ENCODE data around the gene C2orf80.
"Not testable (repeated sequence)": the region's sequence is repeated elsewhere in the genome, so short reads cannot be mapped to it uniquely, and the experiment has no call there.

Gene C2orf80

DNA sequence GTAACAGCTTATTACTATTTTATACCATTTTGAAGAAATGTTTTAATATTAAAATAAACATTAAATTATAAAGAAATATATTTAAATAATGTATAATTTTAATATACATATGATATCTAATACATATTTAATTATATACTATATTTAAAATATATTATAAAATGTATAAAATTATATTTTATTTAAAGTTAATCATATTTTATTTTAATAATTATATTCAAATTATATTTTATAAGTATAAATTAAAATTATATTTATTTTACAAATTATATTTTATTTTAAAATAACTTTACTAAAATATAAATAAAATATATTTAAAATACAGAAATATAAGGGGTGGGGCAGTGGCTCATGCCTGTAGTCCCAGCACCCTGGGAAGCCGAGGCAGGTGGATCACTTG lies 67.6 kb downstream of the C2orf80 start:
- Histone ChIP-seq H3K4me1 (no peaks in the 10 kb centered on the region), H3K27me3 (no peaks in the 10 kb centered on the region), H3K4me2 (no peak overlapping the region), H3K36me3 (no peaks in the 10 kb centered on the region), H4K20me1 (no peaks in the 10 kb centered on the region), H3K9ac (no peak overlapping the region), H3K27ac (no peak overlapping the region), H3K9me3 (no peaks in the 10 kb centered on the region), H3K4me3 (no peak overlapping the region)
- TF ChIP-seq Cebpa-rat (IDR thresholded peaks at IDR 0.05): no peak

DNA sequence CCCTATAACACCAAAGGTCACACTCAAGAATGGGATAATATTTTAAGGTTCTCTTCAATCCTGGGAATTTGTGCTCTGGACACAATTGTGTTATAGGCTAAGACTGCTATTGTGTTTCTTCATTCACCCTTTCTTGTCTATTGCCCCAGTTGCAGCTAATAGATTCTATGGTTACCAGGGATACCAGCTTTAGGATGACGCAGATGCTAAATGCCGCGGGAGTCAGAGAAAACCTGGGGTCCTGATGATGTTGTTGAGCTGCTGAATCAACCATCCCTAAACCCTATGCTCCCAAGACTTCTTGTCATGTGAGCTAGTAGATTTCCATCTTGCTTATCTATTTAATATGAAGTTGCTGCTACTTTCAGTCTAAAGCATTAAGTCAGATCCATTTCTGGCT lies 70.9 kb downstream of the C2orf80 start:
- Histone ChIP-seq H3K27me3 (no peaks in the 10 kb centered on the region), H3K4me3 (no peak overlapping the region), H3K4me2 (no peak overlapping the region), H3K27ac (no peak overlapping the region), H4K20me1 (no peaks in the 10 kb centered on the region), H3K36me3 (no peaks in the 10 kb centered on the region), H3K9ac (no peak overlapping the region), H3K9me3 (no peaks in the 10 kb centered on the region), H3K4me1 (no peaks in the 10 kb centered on the region)
- no peak for TF ChIP-seq Cebpa-rat (IDR thresholded peaks at IDR 0.05)

DNA sequence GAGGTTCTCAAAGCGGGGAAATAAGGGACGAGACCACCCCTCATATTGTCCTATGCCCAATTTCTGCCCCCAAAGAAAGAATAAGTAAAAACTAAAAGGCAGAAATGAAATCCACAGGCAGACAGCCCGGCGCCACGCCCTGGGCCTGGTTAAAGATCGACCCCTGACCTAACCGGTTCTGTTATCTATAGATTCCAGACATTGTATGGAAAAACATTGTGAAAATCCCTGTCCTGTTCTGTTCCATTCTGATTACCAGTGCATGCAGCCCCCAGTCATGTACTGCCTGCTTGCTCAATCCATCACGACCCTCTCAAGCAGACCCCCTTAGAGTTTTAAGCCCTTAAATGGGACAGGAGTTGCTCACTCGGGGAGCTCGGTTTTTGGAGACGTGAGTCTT lies 72.4 kb downstream of the C2orf80 start:
- not testable (repeated sequence) for H3K27ac ChIP-seq, H3K4me1 ChIP-seq, H3K27me3 ChIP-seq, H3K4me3 ChIP-seq, H4K20me1 ChIP-seq, H3K9ac ChIP-seq, H3K4me2 ChIP-seq, H3K36me3 ChIP-seq, H3K9me3 ChIP-seq
